ENCODE results near the gene MYO10. TPM values are rescaled to one million over a fixed set of nuclear protein-coding genes. Genes with fewer than 3 reads are reported as not detected.

MYO10 gene
- total RNA-seq, 4 donors from 2014 or later = 3.2 to 30.7 (median 22.9) TPM

DNA sequence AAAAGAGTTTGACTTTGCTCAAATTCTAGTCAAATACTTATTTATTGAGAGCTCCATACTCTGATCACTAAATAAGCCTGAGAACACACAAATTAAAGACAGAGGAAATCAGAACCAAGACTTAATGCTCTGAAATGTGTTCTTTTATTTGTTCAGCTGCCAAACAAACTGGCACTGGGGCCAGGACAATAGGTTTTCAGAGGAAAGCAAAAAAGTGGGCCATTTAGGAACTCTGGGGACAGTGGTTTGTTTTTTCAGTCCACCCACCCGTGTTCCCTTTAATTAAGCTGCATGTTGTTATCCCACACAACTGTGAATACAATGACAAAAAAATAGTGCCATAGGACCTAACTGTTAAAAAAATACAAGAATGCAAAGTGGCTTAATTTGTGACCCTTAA, 223.9 kb downstream of the MYO10 start:
- Histone ChIP-seq H3K27me3 (no peaks in the 10 kb centered on the region), H3K36me3 (no peaks in the 10 kb centered on the region), H3K9me3 (no peaks in the 10 kb centered on the region), H3K27ac (no peak overlapping the region), H3K4me3 (no peak overlapping the region), H3K4me1 (no peaks in the 10 kb centered on the region)
- intact Hi-C loops (cut with DNase I; ENCODE audit: low total_unique reads) = no loop called here
- no peak for TF ChIP-seq POLR2A (IDR thresholded peaks at IDR 0.05)
- TF ChIP-seq, protein P1, sequence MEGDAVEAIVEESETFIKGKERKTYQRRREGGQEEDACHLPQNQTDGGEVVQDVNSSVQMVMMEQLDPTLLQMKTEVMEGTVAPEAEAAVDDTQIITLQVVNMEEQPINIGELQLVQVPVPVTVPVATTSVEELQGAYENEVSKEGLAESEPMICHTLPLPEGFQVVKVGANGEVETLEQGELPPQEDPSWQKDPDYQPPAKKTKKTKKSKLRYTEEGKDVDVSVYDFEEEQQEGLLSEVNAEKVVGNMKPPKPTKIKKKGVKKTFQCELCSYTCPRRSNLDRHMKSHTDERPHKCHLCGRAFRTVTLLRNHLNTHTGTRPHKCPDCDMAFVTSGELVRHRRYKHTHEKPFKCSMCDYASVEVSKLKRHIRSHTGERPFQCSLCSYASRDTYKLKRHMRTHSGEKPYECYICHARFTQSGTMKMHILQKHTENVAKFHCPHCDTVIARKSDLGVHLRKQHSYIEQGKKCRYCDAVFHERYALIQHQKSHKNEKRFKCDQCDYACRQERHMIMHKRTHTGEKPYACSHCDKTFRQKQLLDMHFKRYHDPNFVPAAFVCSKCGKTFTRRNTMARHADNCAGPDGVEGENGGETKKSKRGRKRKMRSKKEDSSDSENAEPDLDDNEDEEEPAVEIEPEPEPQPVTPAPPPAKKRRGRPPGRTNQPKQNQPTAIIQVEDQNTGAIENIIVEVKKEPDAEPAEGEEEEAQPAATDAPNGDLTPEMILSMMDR (IDR thresholded peaks at IDR 0.05) = no peak
- no peak for DNase-seq

DNA sequence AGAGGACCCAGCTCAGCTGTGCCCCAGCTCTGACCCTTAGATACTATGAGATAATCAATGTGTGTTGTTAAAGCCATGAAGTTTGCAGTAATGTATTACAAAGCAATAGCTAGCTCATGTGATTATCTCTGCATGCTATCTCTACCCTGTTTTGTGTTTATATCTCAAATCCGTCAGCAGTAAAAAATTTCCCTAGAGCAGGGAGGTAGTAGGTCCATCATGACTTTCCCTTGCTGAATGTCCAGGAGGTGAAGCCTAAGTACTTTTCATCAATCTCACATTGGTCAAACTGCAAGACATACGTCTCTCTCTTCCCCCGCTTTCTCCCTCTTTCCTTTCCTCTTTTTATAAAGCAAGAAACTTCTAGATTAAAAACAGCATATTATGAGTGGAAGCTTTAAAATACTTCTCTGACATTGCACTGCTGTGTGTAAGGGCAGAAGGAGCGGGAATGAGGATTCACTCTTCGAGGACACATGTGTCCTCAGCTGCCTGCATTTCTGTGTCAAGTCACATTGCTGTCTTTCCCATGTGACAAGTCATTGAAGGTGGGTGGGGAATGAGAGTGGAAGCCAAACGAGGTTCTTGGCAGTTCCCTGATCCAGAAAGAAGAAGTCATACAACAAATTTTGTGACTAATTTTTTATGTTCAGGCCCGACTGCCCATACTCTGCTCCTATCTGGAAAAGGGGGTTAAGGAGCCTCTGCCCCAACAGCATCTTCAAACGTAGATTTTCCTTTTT, 226.2 kb downstream of the MYO10 start:
- no peak for TF ChIP-seq POLR2A (IDR thresholded peaks at IDR 0.05)
- TF ChIP-seq, protein P1 (IDR thresholded peaks at IDR 0.05) = no peak
- no peak overlapping the region for H3K27ac ChIP-seq
- H3K4me3 ChIP-seq = no peak overlapping the region
- intact Hi-C loops (cut with DNase I; ENCODE audit: low total_unique reads) = no loop called here
- no peaks in the 10 kb centered on the region for H3K27me3 ChIP-seq
- no peaks in the 10 kb centered on the region for H3K4me1 ChIP-seq
- no peaks in the 10 kb centered on the region for H3K9me3 ChIP-seq
- H3K36me3 ChIP-seq = no peaks in the 10 kb centered on the region
- no peak for DNase-seq

DNA sequence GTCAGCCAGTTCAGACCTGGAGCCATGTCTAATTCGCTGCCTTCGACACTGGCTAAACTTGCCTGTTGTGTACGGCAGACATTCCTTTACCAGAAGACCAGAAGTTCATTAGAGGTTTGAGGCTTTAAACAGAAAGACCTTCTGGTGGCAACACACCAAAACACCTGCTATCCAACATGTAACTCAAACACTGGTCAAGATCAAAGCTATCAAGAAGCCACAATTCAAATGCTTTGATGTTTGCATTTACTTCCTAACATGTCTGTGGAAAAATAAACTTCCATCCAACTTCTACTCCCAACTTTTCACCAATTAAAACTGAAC, 228.3 kb downstream of the MYO10 start:
- Histone ChIP-seq H3K27me3 (no peaks in the 10 kb centered on the region), H3K4me3 (no peak overlapping the region), H3K4me1 (no peaks in the 10 kb centered on the region), H3K36me3 (no peaks in the 10 kb centered on the region), H3K27ac (no peak overlapping the region), H3K9me3 (no peaks in the 10 kb centered on the region)
- intact Hi-C loops (cut with DNase I; ENCODE audit: low total_unique reads) = no loop called here
- DNase-seq = no peak
- TF ChIP-seq, protein P1 (IDR thresholded peaks at IDR 0.05) = no peak
- no peak for TF ChIP-seq POLR2A (IDR thresholded peaks at IDR 0.05)

DNA sequence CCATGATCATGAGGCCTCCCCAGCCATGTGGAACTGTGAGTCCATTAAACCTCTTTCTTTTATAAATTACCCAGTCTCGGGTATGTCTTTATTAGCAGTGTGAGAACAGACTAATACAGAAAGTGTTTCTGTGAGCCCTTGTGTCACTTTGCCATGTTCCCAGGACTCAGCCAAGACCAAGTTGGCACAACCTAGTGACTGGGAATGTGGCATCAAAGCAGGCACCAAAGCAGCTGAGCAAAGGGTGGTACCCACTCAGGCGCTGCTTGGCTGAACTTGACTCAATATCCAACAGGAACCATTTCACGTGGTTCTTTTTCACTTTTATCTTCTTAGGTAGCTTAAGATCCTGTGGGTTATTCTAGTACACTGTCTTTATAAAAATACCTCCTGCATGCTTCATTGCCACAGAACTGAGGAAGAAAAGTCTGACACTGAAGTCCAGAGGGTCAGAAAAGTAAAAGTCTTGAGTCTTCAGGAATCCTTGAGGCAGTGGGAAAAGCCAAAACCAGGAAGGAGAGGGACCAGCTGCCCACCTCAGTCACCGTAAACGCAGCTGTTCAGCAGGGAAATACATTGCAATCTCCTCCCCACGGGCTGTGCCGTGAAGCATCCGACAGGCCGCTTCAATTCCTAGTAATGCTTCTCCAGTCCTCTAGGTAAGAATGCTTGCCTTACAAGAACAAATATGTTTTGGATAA, 228.8 kb downstream of the MYO10 start:
- intact Hi-C loops (cut with DNase I; ENCODE audit: low total_unique reads) = no loop called here
- no peak for DNase-seq
- no peaks in the 10 kb centered on the region for H3K9me3 ChIP-seq
- no peak for TF ChIP-seq POLR2A (IDR thresholded peaks at IDR 0.05)
- TF ChIP-seq, protein P1 (IDR thresholded peaks at IDR 0.05) = no peak
- H3K4me1 ChIP-seq = no peaks in the 10 kb centered on the region
- H3K4me3 ChIP-seq = no peak overlapping the region
- H3K36me3 ChIP-seq = no peaks in the 10 kb centered on the region
- no peaks in the 10 kb centered on the region for H3K27me3 ChIP-seq
- no peak overlapping the region for H3K27ac ChIP-seq

DNA sequence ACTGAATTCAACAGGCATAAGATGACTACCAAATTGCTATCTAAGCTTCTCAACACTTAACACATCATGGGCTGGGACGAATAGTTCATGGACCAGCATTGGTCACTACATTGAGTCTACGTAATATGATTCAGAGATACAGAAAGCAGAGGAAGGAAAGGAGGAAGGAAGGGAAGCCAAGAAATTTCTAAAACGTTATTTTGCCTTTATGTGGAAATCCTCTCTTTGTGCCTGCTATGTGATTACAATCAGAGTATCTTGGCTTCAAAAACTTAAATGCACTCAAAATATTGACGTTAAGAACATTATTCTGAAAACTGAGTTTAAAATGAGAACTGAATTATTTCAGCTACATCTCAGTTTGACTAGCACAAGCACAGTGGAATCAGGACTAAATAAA, 231.1 kb downstream of the MYO10 start:
- H3K9me3 ChIP-seq = no peaks in the 10 kb centered on the region
- no peak overlapping the region for H3K4me3 ChIP-seq
- intact Hi-C loops (cut with DNase I; ENCODE audit: low total_unique reads) = no loop called here
- no peak overlapping the region for H3K27ac ChIP-seq
- no peaks in the 10 kb centered on the region for H3K4me1 ChIP-seq
- DNase-seq = no peak
- TF ChIP-seq POLR2A (IDR thresholded peaks at IDR 0.05) = no peak
- TF ChIP-seq, protein P1 (IDR thresholded peaks at IDR 0.05) = no peak
- no peaks in the 10 kb centered on the region for H3K27me3 ChIP-seq
- H3K36me3 ChIP-seq = no peaks in the 10 kb centered on the region
